Measurements from ENCODE around the gene AUTS2.

GRCh38 chr7:70492625-70493024 lies 894.4 kb downstream of the AUTS2 start:
- no peak for TF ChIP-seq CTCF (IDR thresholded peaks at IDR 0.05 in 2 of 3, conservative IDR thresholded peaks at IDR 0.05 in 1 of 3; ENCODE audit: control insufficient read depth in 2 of 3, extremely low read depth in 1 of 3, insufficient read depth in 1 of 3, low read depth in 3 of 3, low read length in 3 of 3)
- TF ChIP-seq RBBP5 (conservative IDR thresholded peaks at IDR 0.05): no peak

All from GM12878 (cell line).